Stromal cell of bone marrow (primary cell): ENCODE measurements around the gene BLOC1S4.

ENCODE experiments used
- DNase-seq: peaks from one replicate; pipeline ENCODE4 v3.0.0-alpha.2; 2012; ENCODE audit warnings: low read depth

BLOC1S4 gene

DNA sequence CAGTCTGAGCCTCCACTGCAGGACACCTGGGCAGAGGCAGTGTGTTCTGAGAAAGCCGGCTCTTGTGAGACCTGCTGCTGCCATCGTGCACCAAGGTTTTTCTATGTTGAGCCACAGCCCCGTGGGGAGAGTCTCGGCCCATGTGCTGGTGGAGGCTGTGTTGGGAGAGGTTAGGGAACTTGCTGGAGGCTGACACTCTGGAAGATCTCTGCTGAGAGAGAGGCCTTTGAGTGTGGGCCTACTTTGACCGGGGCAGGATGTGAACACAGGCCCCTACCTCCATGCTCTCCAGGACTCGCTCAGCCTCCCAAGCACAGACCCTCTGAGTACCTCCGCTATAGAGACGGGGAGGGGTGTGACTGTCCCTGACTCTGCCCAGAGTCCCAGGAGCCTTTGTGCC is 23.6 kb upstream of the BLOC1S4 start:
- no peak for DNase-seq

- peak; percentile 25 for DNase-seq
Measured at GRCh38 chr4:6692806-6693205, 23.2 kb upstream of the BLOC1S4 start.

DNA sequence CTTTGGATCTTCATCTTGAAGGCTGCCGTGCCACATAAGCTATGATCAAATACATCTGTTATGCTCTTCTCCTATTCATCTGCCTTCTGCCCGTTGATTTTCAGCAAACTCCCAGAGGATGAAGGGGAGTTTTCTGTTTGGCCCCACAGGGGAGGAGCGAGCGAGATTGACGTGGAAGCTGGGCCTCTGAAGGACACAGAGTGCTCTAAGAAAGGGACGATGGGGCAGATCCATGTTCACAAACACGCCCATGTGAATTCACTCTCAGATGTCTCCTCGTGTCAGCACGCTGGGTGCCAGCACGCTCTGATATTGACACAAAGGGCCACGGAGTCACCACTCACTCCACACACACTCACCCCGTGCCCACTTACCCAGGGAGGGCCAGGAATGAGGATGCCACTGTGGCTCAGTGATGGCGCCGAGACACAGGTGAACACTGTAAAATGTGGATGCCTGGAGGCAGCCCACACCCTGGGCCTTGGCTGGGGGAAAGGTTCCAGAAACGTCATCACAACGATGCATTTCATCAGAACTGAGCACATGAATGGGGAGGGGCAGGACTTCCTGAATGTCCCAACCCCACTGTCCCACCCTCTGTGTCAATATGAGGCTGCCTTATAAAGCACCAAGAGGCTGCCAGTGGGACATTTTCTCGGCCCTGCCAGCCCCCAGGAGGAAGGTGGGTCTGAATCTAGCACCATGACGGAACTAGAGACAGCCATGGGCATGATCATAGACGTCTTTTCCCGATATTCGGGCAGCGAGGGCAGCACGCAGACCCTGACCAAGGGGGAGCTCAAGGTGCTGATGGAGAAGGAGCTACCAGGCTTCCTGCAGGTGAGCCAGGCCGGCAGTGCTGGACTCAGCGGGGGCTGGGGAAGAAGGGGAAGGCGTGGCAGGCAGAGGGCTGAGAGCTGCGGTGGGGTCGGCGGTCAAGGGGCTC is 22.5 kb upstream of the BLOC1S4 start, which contains the start of gene S100P:
TSS of gene S100P (plus strand) at position 648 of the 946 bp plus-strand sequence. CDS start at position 703, 55 bp downstream.
- DNase-seq = no peak

GRCh38 chr4:6694177-6694901 is 21.6 kb upstream of the BLOC1S4 start:
- DNase-seq = no peak

GRCh38 chr4:6695660-6696610 is 20.0 kb upstream of the BLOC1S4 start:
- no peak for DNase-seq

GRCh38 chr4:6696611-6697010 is 19.4 kb upstream of the BLOC1S4 start:
- no peak for DNase-seq

DNA sequence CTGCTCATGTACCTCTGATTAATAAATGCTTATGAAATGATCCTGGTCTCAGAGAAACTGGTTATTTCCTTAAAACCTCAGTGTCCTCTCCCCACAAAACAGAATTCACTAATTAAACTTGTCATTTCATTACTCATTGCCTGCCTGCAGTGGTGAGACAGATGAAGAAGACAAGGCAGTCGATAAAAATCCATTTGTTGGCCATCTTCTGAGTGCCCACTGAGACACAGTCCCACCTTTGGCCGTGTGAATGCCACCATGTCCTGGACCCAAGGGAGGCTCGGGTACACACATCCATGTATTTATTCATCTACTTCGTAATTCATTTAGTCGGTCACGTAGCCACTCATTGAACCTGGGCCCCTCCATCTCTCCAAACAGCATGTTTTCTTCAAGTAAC is 18.8 kb upstream of the BLOC1S4 start:
- no peak for DNase-seq

- no peak for DNase-seq
Measured at GRCh38 chr4:6699388-6699787, 16.6 kb upstream of the BLOC1S4 start.

DNA sequence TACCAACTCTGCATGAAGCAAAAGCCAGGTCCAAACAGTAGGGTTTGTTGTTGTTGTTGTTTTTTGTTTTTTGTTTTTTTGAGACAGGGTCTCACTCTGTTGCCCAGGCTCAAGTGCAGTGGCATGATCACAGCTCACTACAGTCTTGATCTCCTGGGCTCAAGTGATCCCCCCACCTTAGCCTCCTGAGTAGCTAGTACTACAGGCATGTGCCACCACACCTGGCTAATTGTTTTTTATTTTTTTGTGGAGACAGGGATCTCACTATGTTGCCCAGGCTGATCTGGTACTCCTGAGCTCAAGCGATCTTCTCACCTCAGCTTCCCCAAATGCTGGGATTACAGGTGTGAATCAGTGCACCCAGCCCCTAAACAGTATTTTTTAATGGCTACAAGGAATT is 16.1 kb upstream of the BLOC1S4 start:
- no peak for DNase-seq

DNA sequence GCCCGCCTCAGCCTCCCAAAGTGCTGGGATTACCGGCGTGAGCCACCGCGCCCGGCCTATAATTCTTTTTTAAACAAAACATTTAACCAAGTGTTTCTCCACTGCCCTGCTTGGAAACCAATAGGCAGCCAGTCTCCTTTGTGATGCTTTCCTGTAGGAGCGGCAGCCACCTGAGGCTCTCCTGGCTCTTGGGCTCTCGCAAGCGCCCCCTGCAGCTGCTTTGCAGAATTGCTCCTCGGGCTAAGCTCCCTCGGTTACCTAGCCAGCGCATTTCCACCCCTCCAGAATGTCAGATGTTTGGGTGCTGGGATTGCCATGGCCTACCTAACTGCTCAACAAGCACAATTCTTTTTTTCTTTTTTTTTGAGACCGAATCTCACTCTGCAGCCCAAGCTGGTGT is 14.6 kb upstream of the BLOC1S4 start:
- no peak for DNase-seq

DNA sequence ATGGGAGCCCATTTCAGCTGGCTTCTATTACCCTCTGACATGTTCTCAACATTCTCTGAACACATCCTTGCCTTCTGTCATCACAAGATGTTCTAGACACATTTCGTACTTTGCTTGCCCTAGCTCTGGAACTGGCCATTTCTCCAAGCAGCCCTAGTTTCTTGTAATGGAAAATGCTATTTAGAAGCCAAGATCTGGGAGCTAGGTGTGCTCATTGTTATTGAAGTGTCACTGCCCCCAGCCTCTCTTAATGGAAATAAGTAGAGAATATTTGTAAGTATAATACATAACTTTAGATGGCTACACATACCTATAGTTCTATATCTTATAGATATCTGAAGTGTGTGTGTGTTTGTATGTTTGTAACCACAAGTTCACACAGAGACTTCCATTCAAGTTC is 13.2 kb upstream of the BLOC1S4 start:
- DNase-seq = no peak

DNA sequence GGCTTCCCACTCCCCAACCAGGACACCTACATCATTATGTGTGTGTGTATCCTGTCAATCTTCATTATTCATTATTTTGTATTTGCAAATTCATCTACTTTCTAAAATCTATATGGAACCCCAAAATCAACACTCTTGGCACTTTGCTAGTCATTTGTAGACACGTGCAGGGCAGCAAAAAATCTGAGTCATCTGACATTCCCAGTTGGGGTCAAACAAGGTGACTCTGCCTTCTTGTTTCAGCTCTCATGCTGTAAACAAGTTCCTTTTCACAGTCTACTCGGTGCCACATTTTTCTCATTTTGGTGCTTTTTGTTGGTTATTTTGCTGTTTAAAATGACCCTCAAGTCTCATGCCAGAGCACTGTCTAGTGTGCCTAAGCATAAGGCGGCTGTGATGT is 12.2 kb upstream of the BLOC1S4 start:
- no peak for DNase-seq

DNA sequence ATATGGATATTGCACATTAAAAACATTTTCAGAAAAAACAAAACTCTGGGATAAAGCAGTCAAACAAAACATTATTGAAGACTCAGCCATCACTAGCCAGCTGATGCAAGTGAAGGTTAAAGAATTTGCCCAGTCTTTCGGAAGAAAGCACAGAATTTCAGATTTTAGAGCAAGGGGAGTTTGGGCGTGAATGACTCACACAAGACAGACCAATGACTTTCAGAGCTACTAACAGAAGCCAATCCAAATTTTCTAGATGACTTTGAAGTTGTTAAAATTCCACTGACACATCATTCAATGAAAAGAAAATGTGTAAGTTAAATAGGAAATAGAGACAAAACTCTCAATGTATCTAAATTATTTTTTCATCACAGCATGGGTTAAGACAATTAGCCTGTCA is 10.3 kb upstream of the BLOC1S4 start:
- no peak for DNase-seq

- DNase-seq = no peak
Measured at GRCh38 chr4:6706173-6706572, 9.8 kb upstream of the BLOC1S4 start.

GRCh38 chr4:6709230-6710114 is 6.5 kb upstream of the BLOC1S4 start, which contains the start of gene MRFAP1L1:
Gene MRFAP1L1 (minus strand): TSS chr4:6709865. CDS start chr4:6709629, 236 bp downstream.
- peak; percentile 94 for DNase-seq

DNA sequence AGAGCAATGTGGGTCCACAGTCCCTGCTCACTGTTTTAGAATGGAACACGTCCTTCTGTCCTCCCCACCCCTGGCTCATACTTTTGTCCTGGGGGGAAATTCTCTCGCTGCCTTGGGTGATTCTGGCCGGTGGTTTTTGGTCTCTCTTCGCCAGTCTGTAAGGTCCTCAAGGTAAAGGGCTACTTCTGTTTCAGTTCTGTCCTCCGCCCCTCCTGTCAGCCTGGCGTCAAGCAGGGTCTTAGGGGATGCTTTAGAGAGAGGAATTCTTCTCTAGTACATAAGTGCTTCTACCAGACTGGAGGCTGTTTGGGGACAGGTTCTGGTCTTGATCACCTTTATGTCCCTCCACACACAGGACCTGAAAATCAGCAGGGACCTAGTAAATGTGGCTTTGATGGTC is 5.7 kb upstream of the BLOC1S4 start:
- no peak for DNase-seq

GRCh38 chr4:6710996-6711395 is 5.0 kb upstream of the BLOC1S4 start:
- DNase-seq = no peak

- DNase-seq = no peak
Measured at GRCh38 chr4:6714954-6715353, 1.0 kb upstream of the BLOC1S4 start.

GRCh38 chr4:6715704-6716017 is 313 bp upstream of the BLOC1S4 start:
- DNase-seq = no peak

DNA sequence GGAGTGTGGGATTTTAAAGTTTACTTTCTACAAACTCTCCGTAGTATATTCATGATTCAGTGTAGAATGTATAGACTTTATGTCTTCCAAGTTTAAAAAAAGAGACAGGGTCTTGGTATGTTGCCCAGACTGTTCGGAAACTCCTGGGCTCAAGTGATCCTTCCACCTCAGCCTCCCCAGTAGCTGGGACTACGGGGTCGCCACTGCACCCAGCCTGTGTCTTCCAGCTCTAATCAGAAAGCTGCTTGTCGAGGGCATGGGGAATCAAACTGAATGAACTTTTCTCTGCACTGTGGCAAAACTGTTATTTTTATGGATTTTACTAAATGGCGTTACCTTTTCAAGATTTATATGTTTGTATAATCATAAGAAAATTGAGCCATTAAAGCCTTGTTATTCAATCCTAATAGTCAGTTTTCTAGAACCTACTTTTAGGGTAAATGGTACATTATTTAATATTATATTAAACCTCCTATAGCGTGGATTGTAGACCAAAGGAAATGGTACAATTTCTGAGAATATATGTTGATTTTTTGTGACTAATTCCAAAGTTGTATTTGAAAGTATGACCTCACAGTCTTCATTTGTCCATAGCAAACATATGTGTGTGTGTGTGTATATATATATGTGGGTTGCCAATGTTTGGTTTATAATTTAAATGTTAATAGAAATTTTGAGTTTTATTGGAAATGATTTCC is 1.1 kb downstream of the BLOC1S4 start:
- DNase-seq = no peak
